Activated T-cell treated with anti-CD3 and anti-CD28 coated beads for 24 hours (primary cell): Measurements from ENCODE around the gene APOA1.

ENCODE experiments used
- DNase-seq: peaks from one replicate; pipeline ENCODE4 v3.0.0-alpha.2; 2020; ENCODE audit warnings: low read depth

The APOA1 gene

GRCh38 chr11:116833816-116834534, 3.4 kb downstream of the APOA1 start:
- DNase-seq: no peak

- no peak for DNase-seq
Measured at GRCh38 chr11:116833491-116833815, 4.0 kb downstream of the APOA1 start.

GRCh38 chr11:116832350-116833290, 4.8 kb downstream of the APOA1 start:
- DNase-seq: no peak

- DNase-seq: no peak
Measured at GRCh38 chr11:116831790-116832349, 5.6 kb downstream of the APOA1 start.

GRCh38 chr11:116830184-116830912, 7.1 kb downstream of the APOA1 start:
- DNase-seq: no peak

GRCh38 chr11:116829525-116830183, 7.8 kb downstream of the APOA1 start, which contains the start of gene APOC3:
TSS of gene APOC3 (plus strand) at chr11:116829907. CDS start at chr11:116830583, 676 bp downstream.
- no peak for DNase-seq

GRCh38 chr11:116828632-116829524, 8.5 kb downstream of the APOA1 start:
- DNase-seq: no peak

- no peak for DNase-seq
Measured at GRCh38 chr11:116827461-116827860, 10.0 kb downstream of the APOA1 start.

GRCh38 chr11:116826751-116827431, 10.5 kb downstream of the APOA1 start:
- DNase-seq: no peak

- DNase-seq: no peak
Measured at GRCh38 chr11:116825854-116826750, 11.3 kb downstream of the APOA1 start.

GRCh38 chr11:116825434-116825833, 12.0 kb downstream of the APOA1 start:
- no peak for DNase-seq

- no peak for DNase-seq
Measured at GRCh38 chr11:116823031-116823843, 14.2 kb downstream of the APOA1 start, which contains the start of gene APOA4. TSS of gene APOA4 (minus strand) at chr11:116823304. CDS start at chr11:116823191, 113 bp downstream.

GRCh38 chr11:116822575-116822974, 14.8 kb downstream of the APOA1 start:
- no peak for DNase-seq

- DNase-seq: no peak
Measured at GRCh38 chr11:116821050-116821918, 16.1 kb downstream of the APOA1 start.

- DNase-seq: no peak
Measured at GRCh38 chr11:116819049-116819448, 18.4 kb downstream of the APOA1 start.

GRCh38 chr11:116814502-116814901, 22.9 kb downstream of the APOA1 start:
- no peak for DNase-seq
